SK-N-SH (cell line): Measurements from ENCODE around the gene SUFU. TPM values are rescaled to one million over a fixed set of nuclear protein-coding genes. Genes with fewer than 3 reads are reported as not detected.

Experiments
- CTCF ChIA-PET: fragments of 300-600, 350-600 bp; formaldehyde crosslinking; extraction: SDS; loops from one replicate; lab custom pipeline; 2021; lab: Yijun Ruan, JAX
- POLR2A ChIA-PET: fragments of 350-600 bp; sonication (Branson Sonifier 250); formaldehyde crosslinking; extraction: SDS; loops from one replicate; lab custom pipeline; 2020; ENCODE audit warnings: antibody characterized with exemption, inconsistent platforms; lab: Yijun Ruan, JAX
- DNase-seq: peaks from one replicate; pipeline ENCODE4 v3.0.0; 2012
- H2AFZ ChIP-seq: fragments of 200-600 bp; sonication (generic); 2 replicates; pipeline ENCODE4 v1.8.1; 2016; ENCODE audit warnings: antibody characterized with exemption, mild to moderate bottlenecking, low read depth
- H3F3A ChIP-seq: fragments of 200-600 bp; sonication (generic); replicated peaks from 2 replicates; pipeline ENCODE3; 2016; ENCODE audit warnings: antibody characterized with exemption, mild to moderate bottlenecking; ENCODE audit not compliant: insufficient read depth
- H3K27ac ChIP-seq, 2 experiments: fragments of 200-500 bp in 1 of 2; fragments of 200-600 bp in 1 of 2; sonication (Bioruptor generic) in 1 of 2; sonication (generic), shearing (Covaris generic) in 1 of 2; 2 replicates each; pipeline versions ENCODE4 v1.5.1 to v1.6.1; 2014 to 2016; ENCODE audit warnings: low read depth in 2 of 2, inconsistent platforms in 1 of 2, low read length in 1 of 2, mild to moderate bottlenecking in 1 of 2, mixed read lengths in 1 of 2
- H3K27me3 ChIP-seq: fragments of 200-600 bp; sonication (generic), shearing (Covaris generic); 2 replicates; pipeline ENCODE4 v1.6.1; 2016; ENCODE audit warnings: mixed run types; ENCODE audit not compliant: insufficient read depth
- H3K36me3 ChIP-seq, 2 experiments: fragments of 200-500 bp in 1 of 2; fragments of 200-600 bp in 1 of 2; sonication (Bioruptor generic) in 1 of 2; sonication (generic) in 1 of 2; replicated peaks in 1 of 2; 2 replicates each; pipeline versions ENCODE3 to v1.5.1; 2014 to 2016; ENCODE audit warnings: low read length in 1 of 2, mild to moderate bottlenecking in 1 of 2; ENCODE audit not compliant: insufficient read depth in 2 of 2, control insufficient read depth in 1 of 2
- H3K4me1 ChIP-seq, 2 experiments: fragments of 200-500 bp in 1 of 2; fragments of 200-600 bp in 1 of 2; sonication (Bioruptor generic) in 1 of 2; sonication (generic), shearing (Covaris generic) in 1 of 2; 2 replicates each; pipeline versions ENCODE4 v1.5.1 to v1.6.1; 2014 to 2016; ENCODE audit warnings: low read depth in 1 of 2, low read length in 1 of 2, mixed run types in 1 of 2; ENCODE audit not compliant: insufficient read depth in 2 of 2, control insufficient read depth in 1 of 2
- H3K4me2 ChIP-seq: fragments of 200-600 bp; sonication (generic), shearing (Covaris generic); 2 replicates; pipeline ENCODE4 v1.6.1; 2017; ENCODE audit warnings: mixed run types
- H3K4me3 ChIP-seq, 2 experiments: fragments of 200-500 bp in 1 of 2; fragments of 200-600 bp in 1 of 2; sonication (Bioruptor generic) in 1 of 2; sonication (generic), shearing (Covaris generic) in 1 of 2; 2 replicates each; pipeline versions ENCODE4 v1.5.1 to v1.8.1; 2014 to 2016; ENCODE audit warnings: low read depth in 2 of 2, inconsistent platforms in 1 of 2, low read length in 1 of 2, mild to moderate bottlenecking in 1 of 2, mixed read lengths in 1 of 2, moderate library complexity in 1 of 2
- H3K79me2 ChIP-seq: fragments of 200-600 bp; sonication (generic); 2 replicates; pipeline ENCODE4 v1.8.1; 2017; ENCODE audit warnings: mild to moderate bottlenecking; ENCODE audit not compliant: insufficient read depth
- H3K9ac ChIP-seq: fragments of 200-600 bp; sonication (generic); 2 replicates; pipeline ENCODE4 v1.6.1; 2017; ENCODE audit warnings: mixed run types
- H3K9me2 ChIP-seq: fragments of 200-600 bp; sonication (generic); 2 replicates; pipeline ENCODE4 v1.6.1; 2017; ENCODE audit warnings: mixed run types
- H3K9me3 ChIP-seq: fragments of 200-600 bp; sonication (generic); 2 replicates; pipeline ENCODE4 v1.6.1; 2017; ENCODE audit warnings: mixed run types, mild to moderate bottlenecking, moderate library complexity
- H4K20me1 ChIP-seq: fragments of 200-600 bp; sonication (generic); 2 replicates; pipeline ENCODE4 v1.6.1; 2017; ENCODE audit warnings: mild to moderate bottlenecking, mixed run types; ENCODE audit not compliant: insufficient read depth
- EP300 ChIP-seq, 2 experiments: IDR thresholded peaks; 2 replicates each; pipeline versions ENCODE4 v1.4.0 to v1.6.1; 2012; ENCODE audit warnings: borderline replicate concordance in 1 of 2, low read depth in 1 of 2, low read length in 1 of 2
- EZH2phosphoT487 ChIP-seq: fragments of 200-600 bp; sonication (generic); IDR thresholded peaks from 2 replicates; pipeline ENCODE4 v1.6.1; 2017; ENCODE audit warnings: low read depth, mixed run types, mild to moderate bottlenecking, antibody characterized with exemption, moderate library complexity, borderline replicate concordance
- FOXJ3 ChIP-seq: sonication (generic); formaldehyde crosslinking; IDR thresholded peaks from 2 replicates; pipeline ENCODE4 v1.5.1; 2020; ENCODE audit warnings: mild to moderate bottlenecking, missing genetic modification reagents
- FOXM1 ChIP-seq: IDR thresholded peaks from 2 replicates; pipeline ENCODE4 v1.4.0; 2012; ENCODE audit warnings: low read depth, mild to moderate bottlenecking
- GABPA ChIP-seq: IDR thresholded peaks from 2 replicates; pipeline ENCODE4 v1.4.0; 2012; ENCODE audit warnings: low read depth, mild to moderate bottlenecking
- GATA2 ChIP-seq: sonication (generic); formaldehyde crosslinking; IDR thresholded peaks from 2 replicates; pipeline ENCODE4 v1.5.0; 2020; ENCODE audit warnings: mild to moderate bottlenecking, missing genetic modification reagents
- MEF2A ChIP-seq: IDR thresholded peaks from 2 replicates; pipeline ENCODE4 v1.4.0; 2012; ENCODE audit warnings: low read depth, borderline replicate concordance
- NFIC ChIP-seq: IDR thresholded peaks from 2 replicates; pipeline ENCODE4 v1.4.0; 2012; ENCODE audit warnings: borderline replicate concordance
- POLR2AphosphoS5 ChIP-seq: IDR thresholded peaks from 2 replicates; pipeline ENCODE4 v1.6.1; 2012; ENCODE audit warnings: low read depth, low read length
- RAD21 ChIP-seq: IDR thresholded peaks from 2 replicates; pipeline ENCODE4 v1.6.1; 2012; ENCODE audit warnings: mild to moderate bottlenecking, low read length
- SIN3A ChIP-seq: IDR thresholded peaks from 2 replicates; pipeline ENCODE4 v1.6.1; 2012; ENCODE audit warnings: low read depth, mild to moderate bottlenecking, low read length, moderate library complexity, borderline replicate concordance
- SMC3 ChIP-seq: IDR thresholded peaks from 2 replicates; pipeline ENCODE4 v1.6.1; 2012; ENCODE audit warnings: low read depth, low read length, improper control_type of control experiment
- TAF1 ChIP-seq: IDR thresholded peaks from 2 replicates; pipeline ENCODE4 v1.6.1; 2012; ENCODE audit warnings: low read depth, mild to moderate bottlenecking, low read length, moderate library complexity, borderline replicate concordance
- TCF12 ChIP-seq: IDR thresholded peaks from 2 replicates; pipeline ENCODE4 v1.4.0; 2012
- YY1 ChIP-seq: IDR thresholded peaks from 2 replicates; pipeline ENCODE4 v1.4.0; 2012; ENCODE audit warnings: low read depth, mild to moderate bottlenecking
- ZBTB33 ChIP-seq: IDR thresholded peaks from 2 replicates; pipeline ENCODE4 v1.4.0; 2012; ENCODE audit warnings: low read depth, borderline replicate concordance
- WGBS: methylation state at CpG from one replicate; pipeline ENCODE4 v1.1.6; 2017; ENCODE audit warnings: low lambda C conversion rate; 5-methylcytosine and 5-hydroxymethylcytosine counted together
- polyA plus RNA-seq, 3 experiments: library from polyadenylated mRNA; depleted of rRNA; stranded (reverse); fragments of >200 nt; gene quantifications; 2 replicates each; pipeline ENCODE4 v1.2.3, GENCODE V29; 2012
- TF ChIP-seq, protein P1 (sequence below): fragments of 150-350 bp; IDR thresholded peaks from 2 replicates; pipeline ENCODE4 v1.6.1; 2017; ENCODE audit warnings: antibody characterized with exemption, low read length, low read depth, borderline replicate concordance
- TF ChIP-seq, protein P2 (sequence below): IDR thresholded peaks from 2 replicates; pipeline ENCODE4 v1.4.0; 2012; ENCODE audit warnings: low read depth
- TF ChIP-seq, protein P3 (sequence below): IDR thresholded peaks from 2 replicates; pipeline ENCODE4 v1.4.0; 2012; ENCODE audit warnings: low read depth, borderline replicate concordance

SUFU gene
- polyA plus RNA-seq, 1 of the 3 experiments (the other 2 are of a cell fraction) = 5.7 TPM

DNA sequence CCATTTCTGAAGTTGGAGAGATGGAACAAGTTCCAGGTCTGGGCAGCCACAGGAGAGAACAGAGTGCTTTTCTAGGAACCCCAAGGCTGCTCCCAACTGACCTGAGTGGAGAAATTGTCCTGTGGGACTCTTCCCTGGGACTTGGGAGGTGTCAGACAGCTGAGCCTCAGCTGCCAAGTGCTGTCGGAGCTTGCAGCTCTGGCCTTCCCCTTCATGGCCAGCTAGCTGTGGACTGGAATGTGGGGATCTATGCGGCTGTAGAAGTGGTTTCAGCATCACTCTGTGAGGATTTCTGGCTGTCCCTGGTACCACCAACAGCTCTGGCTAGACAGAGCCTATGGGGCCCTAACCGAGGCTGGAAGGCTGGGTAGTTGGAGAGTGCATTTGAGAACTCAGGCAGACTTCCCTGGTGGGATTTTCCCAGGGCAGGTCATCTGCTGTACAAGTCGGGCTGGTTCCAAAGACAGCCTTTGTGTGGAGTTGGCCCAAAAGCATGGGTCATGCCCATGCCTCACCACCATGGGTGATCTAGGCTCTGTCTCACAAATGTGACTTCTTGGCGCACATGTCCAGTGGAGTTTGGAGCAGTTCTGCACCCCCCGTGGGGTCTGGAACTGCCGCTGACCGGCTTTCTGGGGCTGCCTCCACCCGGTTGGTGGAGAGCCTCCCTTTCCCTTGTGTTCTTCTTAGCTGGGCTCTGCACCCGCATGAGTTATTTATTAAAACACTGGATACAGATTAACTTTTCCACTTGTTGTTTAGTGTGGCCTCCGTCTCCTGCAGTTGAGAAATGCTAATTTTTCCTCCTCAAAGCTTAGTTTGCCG lies 10.9 kb downstream of the SUFU start:
- no peak overlapping the region for H3K9ac ChIP-seq
- H3K4me2 ChIP-seq = no peak overlapping the region
- DNase-seq = no peak
- H3K9me3 ChIP-seq = no peaks in the 10 kb centered on the region
- H3K27ac ChIP-seq = no peak overlapping the region
- no peak overlapping the region for H2AFZ ChIP-seq
- WGBS = 91% methylated on average over 5 of the region's 12 CpGs
- peaks cover 5% of the 10 kb centered on the region; the same call in 1 of the 2 replicates for H3K79me2 ChIP-seq
- H3K27me3 ChIP-seq = no peaks in the 10 kb centered on the region
- CTCF ChIA-PET = no interaction called here
- H3K9me2 ChIP-seq = no peaks in the 10 kb centered on the region
- peaks cover 0 to 12% of the 10 kb centered on the region in 2 experiments; a peak in 1 of 4 replicates for H3K4me1 ChIP-seq
- POLR2A ChIA-PET = no interaction called here
- no peak overlapping the region for H3K4me3 ChIP-seq
- TF ChIP-seq, protein P1, sequence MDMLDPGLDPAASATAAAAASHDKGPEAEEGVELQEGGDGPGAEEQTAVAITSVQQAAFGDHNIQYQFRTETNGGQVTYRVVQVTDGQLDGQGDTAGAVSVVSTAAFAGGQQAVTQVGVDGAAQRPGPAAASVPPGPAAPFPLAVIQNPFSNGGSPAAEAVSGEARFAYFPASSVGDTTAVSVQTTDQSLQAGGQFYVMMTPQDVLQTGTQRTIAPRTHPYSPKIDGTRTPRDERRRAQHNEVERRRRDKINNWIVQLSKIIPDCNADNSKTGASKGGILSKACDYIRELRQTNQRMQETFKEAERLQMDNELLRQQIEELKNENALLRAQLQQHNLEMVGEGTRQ = no peak
- no peak for TF ChIP-seq GATA2 (CRISPR knock-in tag)
- no peak for TF ChIP-seq TAF1
- TF ChIP-seq, protein P2, sequence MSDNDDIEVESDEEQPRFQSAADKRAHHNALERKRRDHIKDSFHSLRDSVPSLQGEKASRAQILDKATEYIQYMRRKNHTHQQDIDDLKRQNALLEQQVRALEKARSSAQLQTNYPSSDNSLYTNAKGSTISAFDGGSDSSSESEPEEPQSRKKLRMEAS = no peak
- no peak for TF ChIP-seq SIN3A
- TF ChIP-seq FOXM1 = no peak
- no peak for TF ChIP-seq GABPA
- TF ChIP-seq SMC3 = no peak
- TF ChIP-seq EP300 (IDR thresholded peaks at IDR 0.05; ENCODE audit: borderline replicate concordance in 1 of 2, low read depth in 1 of 2, low read length in 1 of 2) = no peak
- TF ChIP-seq RAD21 = no peak
- TF ChIP-seq, protein P3, sequence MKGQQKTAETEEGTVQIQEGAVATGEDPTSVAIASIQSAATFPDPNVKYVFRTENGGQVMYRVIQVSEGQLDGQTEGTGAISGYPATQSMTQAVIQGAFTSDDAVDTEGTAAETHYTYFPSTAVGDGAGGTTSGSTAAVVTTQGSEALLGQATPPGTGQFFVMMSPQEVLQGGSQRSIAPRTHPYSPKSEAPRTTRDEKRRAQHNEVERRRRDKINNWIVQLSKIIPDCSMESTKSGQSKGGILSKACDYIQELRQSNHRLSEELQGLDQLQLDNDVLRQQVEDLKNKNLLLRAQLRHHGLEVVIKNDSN = no peak
- no peak for TF ChIP-seq ZBTB33
- TF ChIP-seq NFIC = no peak
- TF ChIP-seq YY1 = no peak
- TF ChIP-seq EZH2phosphoT487 = no peak
- TF ChIP-seq MEF2A = no peak
- no peak for TF ChIP-seq POLR2AphosphoS5
- no peak for TF ChIP-seq TCF12
- no peak for TF ChIP-seq FOXJ3 (CRISPR knock-in tag)
- H3F3A ChIP-seq = peaks cover 7% of the 10 kb centered on the region
- peaks cover 10 to 20% of the 10 kb centered on the region in 2 experiments for H3K36me3 ChIP-seq
- no peaks in the 10 kb centered on the region for H4K20me1 ChIP-seq
